HepG2 (cell line): Measurements from ENCODE around the gene DIP2C. TPM values are rescaled to one million over a fixed set of nuclear protein-coding genes. Genes with fewer than 3 reads are reported as not detected.
"Not testable (repeated sequence)": the region's sequence is repeated elsewhere in the genome, so short reads cannot be mapped to it uniquely, and the experiment has no call there.

Experiments
- ATAC-seq: fragments of 200-7000 bp; cut with Tn5 transposase; 3 replicates; pipeline ENCODE4 v1.9.1; 2020; ENCODE audit warnings: mild to moderate bottlenecking, moderate library complexity
- BruUV-seq: library from RNA; stranded (reverse); fragments of 400-500 nt; replicated peaks from 2 replicates; lab custom pipeline; 2021; lab: Mats Ljungman, UMichigan
- CTCF ChIA-PET: fragments of 300-600 bp; formaldehyde crosslinking; extraction: SDS; loops from one replicate; lab custom pipeline; 2021; ENCODE audit warnings: low total read pairs, inconsistent platforms, low intra/inter-chr PET ratio; lab: Yijun Ruan, JAX
- POLR2A ChIA-PET: fragments of 350-600 bp; sonication (Branson Sonifier 250); formaldehyde crosslinking; loops from one replicate; lab custom pipeline; 2020; ENCODE audit warnings: antibody characterized with exemption, inconsistent platforms; lab: Yijun Ruan, JAX
- DNase-seq: peaks from one replicate; pipeline ENCODE4 v3.0.0-alpha.2; 2015; ENCODE audit warnings: low spot score
- FAIRE-seq: peaks from 3 replicates; lab custom pipeline; 2011; peaks lifted over from hg19 to GRCh38; lab: Jason Lieb, UNC
- H2AFZ ChIP-seq: one replicate; pipeline ENCODE4 v1.6.1; 2011; ENCODE audit warnings: low read length, inconsistent platforms
- H3K27ac ChIP-seq: fragments of 300-600 bp; 3 replicates; pipeline ENCODE4 v1.8.0; 2011; ENCODE audit warnings: mixed run types, mild to moderate bottlenecking, mixed read lengths, low read length, inconsistent platforms; ENCODE audit not compliant: insufficient read depth; ENCODE audit errors: extremely low read length
- H3K27me3 ChIP-seq, 2 experiments: fragments of 200-600 bp in 1 of 2; 2 replicates in 1 of 2; 3 replicates in 1 of 2; pipeline versions ENCODE4 v1.6.0 to v1.8.0; 2011; ENCODE audit warnings: low read length in 2 of 2, mild to moderate bottlenecking in 2 of 2, moderate library complexity in 2 of 2, inconsistent platforms in 1 of 2; ENCODE audit not compliant: insufficient read depth in 2 of 2, control insufficient read depth in 1 of 2
- H3K36me3 ChIP-seq, 2 experiments: fragments of 200-600 bp in 1 of 2; replicated peaks in 1 of 2; 2 replicates in 1 of 2; 3 replicates in 1 of 2; pipeline versions ENCODE4 v1.5.1 to v1.8.0; 2011; ENCODE audit warnings: low read length in 2 of 2, inconsistent platforms in 1 of 2; ENCODE audit not compliant: insufficient read depth in 2 of 2, control insufficient read depth in 1 of 2
- H3K4me1 ChIP-seq: 2 replicates; pipeline ENCODE4 v1.5.1; 2012; ENCODE audit warnings: low read length, inconsistent platforms; ENCODE audit not compliant: insufficient read depth
- H3K4me2 ChIP-seq: 2 replicates; pipeline ENCODE4 v1.6.0; 2011; ENCODE audit warnings: low read depth, low read length, inconsistent platforms
- H3K4me3 ChIP-seq, 3 experiments: fragments of 200-600 bp in 1 of 3; sonication (generic), shearing (Covaris generic) in 1 of 3; replicated peaks in 1 of 3; 2 replicates each; pipeline ENCODE4 v1.5.1; 2011 to 2016; ENCODE audit warnings: low read length in 3 of 3, inconsistent platforms in 2 of 3, low read depth in 2 of 3, mild to moderate bottlenecking in 2 of 3, control low read depth in 1 of 3, mixed read lengths in 1 of 3; ENCODE audit not compliant: insufficient read depth in 1 of 3
- H3K79me2 ChIP-seq: one replicate; pipeline ENCODE4 v1.6.1; 2011; ENCODE audit warnings: low read length, inconsistent platforms; ENCODE audit not compliant: insufficient read depth
- H3K9ac ChIP-seq: 2 replicates; pipeline ENCODE4 v1.6.0; 2011; ENCODE audit warnings: mild to moderate bottlenecking, low read depth, low read length, inconsistent platforms; ENCODE audit not compliant: insufficient read depth
- H3K9me3 ChIP-seq: 2 replicates; pipeline ENCODE4 v1.5.1; 2012; ENCODE audit warnings: mild to moderate bottlenecking, low read length
- H4K20me1 ChIP-seq: 2 replicates; pipeline ENCODE4 v1.6.0; 2011; ENCODE audit warnings: inconsistent platforms, mild to moderate bottlenecking, low read length, moderate library complexity; ENCODE audit not compliant: insufficient read depth
- CREB1 ChIP-seq, 2 experiments: fragments of 450-650 bp in 1 of 2; IDR thresholded peaks; 2 replicates each; pipeline ENCODE4 v1.6.1; 2016 to 2017; ENCODE audit warnings: control low read depth in 1 of 2, mild to moderate bottlenecking in 1 of 2, missing compliant biosample characterization in 1 of 2, missing genetic modification characterization in 1 of 2
- MAFK ChIP-seq, 2 experiments: IDR thresholded peaks in 1 of 2; conservative IDR thresholded peaks in 1 of 2; 2 replicates each; pipeline ENCODE4 v1.6.1; 2011; ENCODE audit warnings: improper control_type of control experiment in 2 of 2, low read length in 2 of 2
- MXI1 ChIP-seq: IDR thresholded peaks from 3 replicates; pipeline ENCODE4 v1.6.1; 2012; ENCODE audit warnings: low read depth, low read length, inconsistent platforms, borderline replicate concordance
- RAD21 ChIP-seq: fragments of 450-650 bp; formaldehyde crosslinking; IDR thresholded peaks from 2 replicates; pipeline ENCODE4 v1.5.0; 2020; ENCODE audit warnings: mild to moderate bottlenecking
- ZNF605 ChIP-seq: sonication (generic); formaldehyde crosslinking; IDR thresholded peaks from 2 replicates; pipeline ENCODE4 v1.8.0; 2022; ENCODE audit warnings: mild to moderate bottlenecking, missing genetic modification reagents
- WGBS: methylation state at CpG from one replicate; pipeline ENCODE4 v1.1.6; 2017; ENCODE audit warnings: low lambda C conversion rate; 5-methylcytosine and 5-hydroxymethylcytosine counted together
- in situ Hi-C: cut with HindIII; loops from 2 replicates; pipeline ENCODE4 v1.10.0; 2017; ENCODE audit warnings: low pct_unique_long_range_greater_than_20kb; ENCODE audit not compliant: extremely low pct_ligation_motif_present
- intact Hi-C: fragments of 100-400 bp; cut with micrococcal nuclease; formaldehyde crosslinking; loops from one replicate; pipeline ENCODE4 v1.10.0; 2022; ENCODE audit not compliant: unreplicated experiment
- polyA plus RNA-seq, 8 experiments: library from polyadenylated mRNA; depleted of rRNA in 3 of 8; stranded (reverse) in 7 of 8; unstranded in 1 of 8; fragments of >200 nt; fragmentation: Illumina TruSeq in 4 of 8; extraction: Trizol in 4 of 8; gene quantifications; 2 replicates each; pipeline versions ENCODE4 v1.2.1 to v1.2.3, GENCODE V29; 2011 to 2016; ENCODE audit warnings: low read depth in 4 of 8, missing spikeins in 1 of 8, mixed read lengths in 1 of 8; ENCODE audit not compliant: insufficient read depth in 1 of 8
- total RNA-seq, 5 experiments: library from RNA; depleted of rRNA; stranded (reverse); fragments of >200 nt; fragmentation: Illumina TruSeq; extraction: Trizol; gene quantifications; 2 replicates each; pipeline ENCODE4 v1.2.3, GENCODE V29; 2016; ENCODE audit warnings: low read depth in 1 of 5
- TF ChIP-seq, protein P1 (sequence below): sonication (generic); formaldehyde crosslinking; IDR thresholded peaks from 2 replicates; pipeline ENCODE4 v1.4.0; 2020; ENCODE audit warnings: missing genetic modification reagents, borderline replicate concordance

Gene DIP2C
- total and polyA plus RNA-seq, 2 of the 13 experiments (the other 11 are each of a cell fraction or from before 2014, with no cell fraction given), result 2.2 to 2.7 TPM

DNA sequence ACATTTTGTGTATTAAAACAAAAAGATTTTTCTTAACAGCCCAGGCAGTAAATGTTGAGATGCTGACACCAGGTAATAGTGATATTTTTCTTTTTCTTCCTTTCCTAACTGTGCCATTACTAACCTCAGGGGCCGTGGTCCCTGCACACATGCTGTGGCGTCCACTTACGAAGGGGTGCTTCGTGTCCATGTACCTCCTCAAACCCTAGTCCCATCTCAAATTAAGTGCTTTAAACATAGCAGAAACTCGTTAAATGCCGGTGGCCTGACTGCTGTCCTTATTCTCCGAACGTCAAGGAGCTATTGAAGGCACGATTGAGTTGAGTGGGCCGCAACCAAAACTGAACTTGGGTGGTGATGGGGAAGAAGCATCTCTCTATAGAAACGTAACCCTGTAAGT, 421.8 kb downstream of the DIP2C start (continued):
- TF ChIP-seq, protein P1, sequence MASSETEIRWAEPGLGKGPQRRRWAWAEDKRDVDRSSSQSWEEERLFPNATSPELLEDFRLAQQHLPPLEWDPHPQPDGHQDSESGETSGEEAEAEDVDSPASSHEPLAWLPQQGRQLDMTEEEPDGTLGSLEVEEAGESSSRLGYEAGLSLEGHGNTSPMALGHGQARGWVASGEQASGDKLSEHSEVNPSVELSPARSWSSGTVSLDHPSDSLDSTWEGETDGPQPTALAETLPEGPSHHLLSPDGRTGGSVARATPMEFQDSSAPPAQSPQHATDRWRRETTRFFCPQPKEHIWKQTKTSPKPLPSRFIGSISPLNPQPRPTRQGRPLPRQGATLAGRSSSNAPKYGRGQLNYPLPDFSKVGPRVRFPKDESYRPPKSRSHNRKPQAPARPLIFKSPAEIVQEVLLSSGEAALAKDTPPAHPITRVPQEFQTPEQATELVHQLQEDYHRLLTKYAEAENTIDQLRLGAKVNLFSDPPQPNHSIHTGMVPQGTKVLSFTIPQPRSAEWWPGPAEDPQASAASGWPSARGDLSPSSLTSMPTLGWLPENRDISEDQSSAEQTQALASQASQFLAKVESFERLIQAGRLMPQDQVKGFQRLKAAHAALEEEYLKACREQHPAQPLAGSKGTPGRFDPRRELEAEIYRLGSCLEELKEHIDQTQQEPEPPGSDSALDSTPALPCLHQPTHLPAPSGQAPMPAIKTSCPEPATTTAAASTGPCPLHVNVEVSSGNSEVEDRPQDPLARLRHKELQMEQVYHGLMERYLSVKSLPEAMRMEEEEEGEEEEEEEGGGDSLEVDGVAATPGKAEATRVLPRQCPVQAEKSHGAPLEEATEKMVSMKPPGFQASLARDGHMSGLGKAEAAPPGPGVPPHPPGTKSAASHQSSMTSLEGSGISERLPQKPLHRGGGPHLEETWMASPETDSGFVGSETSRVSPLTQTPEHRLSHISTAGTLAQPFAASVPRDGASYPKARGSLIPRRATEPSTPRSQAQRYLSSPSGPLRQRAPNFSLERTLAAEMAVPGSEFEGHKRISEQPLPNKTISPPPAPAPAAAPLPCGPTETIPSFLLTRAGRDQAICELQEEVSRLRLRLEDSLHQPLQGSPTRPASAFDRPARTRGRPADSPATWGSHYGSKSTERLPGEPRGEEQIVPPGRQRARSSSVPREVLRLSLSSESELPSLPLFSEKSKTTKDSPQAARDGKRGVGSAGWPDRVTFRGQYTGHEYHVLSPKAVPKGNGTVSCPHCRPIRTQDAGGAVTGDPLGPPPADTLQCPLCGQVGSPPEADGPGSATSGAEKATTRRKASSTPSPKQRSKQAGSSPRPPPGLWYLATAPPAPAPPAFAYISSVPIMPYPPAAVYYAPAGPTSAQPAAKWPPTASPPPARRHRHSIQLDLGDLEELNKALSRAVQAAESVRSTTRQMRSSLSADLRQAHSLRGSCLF (CRISPR knock-in tag), result no peak

DNA sequence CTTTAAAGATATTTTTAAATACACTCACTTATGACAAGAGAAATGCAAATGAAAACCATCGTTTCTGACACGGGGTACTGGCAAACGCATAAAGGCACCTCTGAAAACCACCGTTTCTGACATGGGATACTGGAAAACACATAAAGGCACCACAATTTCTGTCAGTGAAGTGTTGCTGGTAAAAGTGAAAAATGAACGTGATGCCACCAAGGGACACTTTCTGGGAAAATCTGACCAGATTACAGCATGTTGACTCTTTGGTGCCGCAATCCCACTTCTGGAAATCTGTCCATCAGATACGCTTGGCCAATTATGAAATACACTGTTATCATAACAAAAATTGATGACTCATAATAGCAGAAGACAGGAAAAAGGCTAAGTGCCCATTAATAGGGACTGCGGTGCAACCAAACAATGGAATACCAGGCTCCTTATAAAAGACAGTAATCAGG, 422.5 kb downstream of the DIP2C start:
- no peak overlapping the region for H3K4me2 ChIP-seq
- no peaks in the 10 kb centered on the region for H3K36me3 ChIP-seq
- no peaks in the 10 kb centered on the region for H3K4me1 ChIP-seq
- CTCF ChIA-PET, result no interaction called here
- H3K79me2 ChIP-seq, result no peaks in the 10 kb centered on the region
- no peak for TF ChIP-seq ZNF605 (CRISPR knock-in tag)
- 0 out of 2 replicates have a peak, but pooled peaks have one; percentile 10 for TF ChIP-seq CREB1 (IDR thresholded peaks at IDR 0.05)
- no peak for TF ChIP-seq CREB1 (CRISPR knock-in tag; IDR thresholded peaks at IDR 0.05)
- TF ChIP-seq MXI1, result no peak
- TF ChIP-seq RAD21 (CRISPR knock-in tag), result no peak
- TF ChIP-seq MAFK (conservative IDR thresholded peaks at IDR 0.05 in 1 of 2, IDR thresholded peaks at IDR 0.05 in 1 of 2; ENCODE audit: low read length in 2 of 2), result 0 out of 4 replicates have a peak, but pooled peaks of 1 of the 2 experiments have one; percentile 4
- TF ChIP-seq, all 625 proteins: peak for 2
- no TSS peak for BruUV-seq
- Histone ChIP-seq H3K9ac (no peak overlapping the region), H3K4me3 (no peak overlapping the region), H2AFZ (no peak overlapping the region), H3K27me3 (no peaks in the 10 kb centered on the region; a peak in 2 of 5 replicates), H3K27ac (no peak overlapping the region), H4K20me1 (no peaks in the 10 kb centered on the region), H3K9me3 (no peaks in the 10 kb centered on the region)
- DNase-seq, result no peak
- POLR2A ChIA-PET, result no interaction called here
- intact Hi-C loops (no loop called here), in situ Hi-C loops (no loop called here)
- 31% methylated on average over 8 of the region's 8 CpGs for WGBS
- ATAC-seq, result no peak
- FAIRE-seq, result no peak

DNA sequence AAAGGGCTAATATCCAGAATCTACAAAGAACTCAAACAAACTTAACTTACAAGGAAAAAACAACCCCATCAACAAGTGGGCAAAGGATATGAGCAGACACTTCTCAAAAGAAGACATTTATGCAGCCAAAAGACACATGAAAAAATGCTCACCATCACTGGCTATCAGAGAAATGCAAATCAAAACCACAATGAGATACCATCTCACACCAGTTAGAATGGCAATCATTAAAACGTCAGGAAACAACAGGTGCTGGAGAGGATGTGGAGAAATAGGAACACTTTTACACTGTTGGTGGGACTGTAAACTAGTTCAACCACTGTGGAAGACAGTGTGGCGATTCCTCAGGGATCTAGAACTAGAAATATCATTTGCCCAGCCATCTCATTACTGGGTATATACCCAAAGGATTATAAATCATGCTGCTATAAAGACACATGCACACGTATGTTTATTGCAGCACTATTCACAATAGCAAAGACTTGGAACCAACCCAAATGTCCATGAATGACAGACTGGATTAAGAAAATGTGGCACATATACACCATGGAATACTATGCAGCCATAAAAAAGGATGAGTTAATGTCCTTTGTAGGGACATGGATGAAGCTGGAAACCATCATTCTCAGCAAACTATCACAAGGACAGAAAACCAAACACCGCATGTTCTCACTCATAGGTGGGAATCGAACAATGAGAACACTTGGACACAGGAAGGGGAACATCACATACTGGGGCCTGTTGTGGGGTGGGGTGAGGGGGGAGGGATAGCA, 423.5 kb downstream of the DIP2C start:
- CTCF ChIA-PET, H3K4me2 ChIP-seq, H3K79me2 ChIP-seq, H3K9ac ChIP-seq, POLR2A ChIA-PET, H3K27ac ChIP-seq, in situ Hi-C loops, H3K9me3 ChIP-seq, H3K4me1 ChIP-seq, H3K36me3 ChIP-seq, H3K27me3 ChIP-seq, FAIRE-seq, ATAC-seq, H2AFZ ChIP-seq, H3K4me3 ChIP-seq, H4K20me1 ChIP-seq, intact Hi-C loops, BruUV-seq, DNase-seq: not testable (repeated sequence)
- WGBS, result 56% methylated on average over 4 of the region's 5 CpGs
